ENCODE data around the gene ERVK3-1. TPM values are rescaled to one million over a fixed set of nuclear protein-coding genes. Genes with fewer than 3 reads are reported as not detected.

ERVK3-1 gene
- total RNA-seq, 2 experiments from 2014 or later = 40.6 to 43.0 TPM

DNA sequence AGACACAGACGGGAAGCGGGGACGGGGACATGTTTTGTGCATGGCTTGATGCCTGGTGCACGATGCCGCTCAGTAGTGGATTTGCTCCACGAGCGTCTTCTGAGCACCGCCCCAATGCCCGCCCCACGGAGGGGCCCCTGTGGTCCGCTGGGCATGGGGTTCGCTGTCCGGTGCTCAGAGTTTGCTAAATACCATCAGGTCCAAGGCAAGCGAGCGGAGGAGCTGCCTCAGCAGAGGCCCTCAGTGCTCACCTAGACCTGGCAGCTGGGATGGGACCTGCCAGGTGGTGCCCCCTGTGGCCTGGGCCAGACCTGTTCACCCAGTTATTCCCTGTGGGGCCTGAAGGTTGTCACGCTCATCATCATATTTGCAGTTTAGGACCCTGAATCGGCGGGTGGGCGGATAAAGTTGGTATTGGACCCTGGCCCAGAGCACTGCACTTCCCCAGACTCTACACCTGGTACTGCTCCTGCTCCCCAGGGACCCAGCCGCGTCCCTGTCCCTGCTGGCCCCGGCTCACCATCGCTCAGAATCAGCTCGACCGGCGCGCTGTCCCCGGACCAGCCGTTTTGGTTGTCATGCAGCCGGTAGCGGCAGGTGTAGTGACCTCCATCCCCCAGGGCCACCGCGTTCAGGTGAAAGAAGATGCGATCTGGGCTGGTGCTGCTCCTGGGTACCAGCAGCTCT is 45.8 kb downstream of the ERVK3-1 start:
- TF ChIP-seq CTCF (IDR thresholded peaks at IDR 0.05) = no peak
- ATAC-seq = no peak
- Mint-ChIP-seq H3K27ac (no peak overlapping the region), H3K4me1 (ENCODE audit: low read depth) (peaks cover 26% of the 10 kb centered on the region), H3K27me3 (no peaks in the 10 kb centered on the region), H3K4me3 (no peak overlapping the region), H3K36me3 (ENCODE audit: low read depth) (peaks cover 19% of the 10 kb centered on the region), H3K9me3 (no peaks in the 10 kb centered on the region)
- ChIA-PET POLR2A (interaction anchor here (0.6 to 1.8 kb wide), 3 partner anchors 11 to 519 kb away, joined by 3 to 7 read pairs (median 4); partner anchors contain the start of gene ZNF497), CTCF (no interaction called here)
- intact Hi-C loops (cut with micrococcal nuclease) = no loop called here
- no peak for DNase-seq

DNA sequence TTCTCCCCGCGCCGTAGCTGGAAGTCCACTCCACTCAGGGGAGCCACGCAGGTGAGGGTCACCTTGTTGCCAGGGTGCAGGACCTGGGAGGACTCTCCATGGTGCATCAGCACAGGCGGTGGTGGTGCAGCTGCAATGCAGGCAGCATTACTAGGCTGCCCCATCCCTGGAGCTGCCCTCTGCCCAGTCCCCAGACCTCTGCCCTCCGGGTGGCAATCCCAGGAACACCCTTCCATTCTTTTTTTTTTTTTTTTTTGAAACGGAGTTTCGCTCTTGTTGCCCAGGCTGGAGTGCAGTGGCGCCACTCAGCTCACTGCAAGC is 46.3 kb downstream of the ERVK3-1 start:
- POLR2A ChIA-PET = interaction anchor here (0.9 to 1.8 kb wide), 2 partner anchors 10 to 47 kb away, joined by 3 to 7 read pairs; partner anchors contain the start of gene ZNF497

DNA sequence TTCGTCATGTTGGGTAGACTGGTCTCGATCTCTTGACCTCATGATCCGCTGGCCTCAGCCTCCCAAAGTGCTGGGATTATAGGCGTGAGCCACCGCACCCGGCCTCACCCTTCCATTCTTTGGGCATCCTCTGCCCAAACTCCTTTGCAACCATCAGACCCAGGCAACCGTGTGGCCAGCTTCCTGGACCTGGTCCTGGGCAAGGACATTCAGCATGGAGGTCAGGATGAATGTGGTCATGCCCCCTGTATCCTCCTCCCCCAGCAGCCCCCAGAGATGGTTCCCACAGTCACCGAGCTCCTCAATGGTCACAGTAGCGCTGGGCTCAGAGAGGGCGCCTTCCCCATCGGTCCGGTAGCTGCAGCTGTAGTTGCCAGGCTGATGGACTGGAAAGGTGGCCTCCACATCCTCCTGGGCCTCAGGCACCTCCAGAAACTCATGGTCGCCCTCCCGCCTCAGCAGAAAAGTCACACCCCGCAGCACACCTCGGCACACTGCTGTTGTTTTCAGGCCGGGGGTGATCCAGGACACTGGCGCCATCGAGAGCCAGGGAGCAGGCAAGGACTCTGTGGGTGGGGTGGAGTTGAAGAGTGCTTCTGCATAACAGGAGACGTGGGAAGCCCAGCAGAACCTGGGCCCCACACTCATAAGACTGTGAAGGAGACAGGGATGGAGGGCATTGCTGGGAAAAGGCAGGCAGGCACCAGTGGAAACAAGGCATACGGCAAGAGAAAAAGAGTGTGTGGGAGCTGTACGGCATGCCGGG is 47.0 kb downstream of the ERVK3-1 start:
- ATAC-seq = no peak
- POLR2A ChIA-PET = interaction anchor here (0.9 to 1.8 kb wide), 2 partner anchors 10 to 48 kb away, joined by 3 to 7 read pairs; partner anchors contain the start of gene ZNF497
- Mint-ChIP-seq H3K27ac (no peak overlapping the region), H3K4me1 (ENCODE audit: low read depth) (peaks cover 30% of the 10 kb centered on the region), H3K4me3 (no peak overlapping the region), H3K9me3 (no peaks in the 10 kb centered on the region), H3K27me3 (no peaks in the 10 kb centered on the region), H3K36me3 (ENCODE audit: low read depth) (peaks cover 21% of the 10 kb centered on the region)
- CTCF ChIA-PET = no interaction called here
- no peak for DNase-seq
- TF ChIP-seq CTCF (IDR thresholded peaks at IDR 0.05) = no peak
- intact Hi-C loops (cut with micrococcal nuclease) = no loop called here

More for the DNA sequence above, 46.3 kb downstream of the ERVK3-1 start:
- ATAC-seq (no peak), DNase-seq (no peak)
- Mint-ChIP-seq H3K27me3 (no peaks in the 10 kb centered on the region), H3K36me3 (ENCODE audit: low read depth) (peaks cover 21% of the 10 kb centered on the region), H3K4me1 (ENCODE audit: low read depth) (peaks cover 29% of the 10 kb centered on the region), H3K9me3 (no peaks in the 10 kb centered on the region), H3K27ac (no peak overlapping the region), H3K4me3 (no peak overlapping the region)
- CTCF ChIA-PET = no interaction called here
- TF ChIP-seq CTCF (IDR thresholded peaks at IDR 0.05) = no peak
- intact Hi-C loops (cut with micrococcal nuclease) = no loop called here

- ATAC-seq (no peak), DNase-seq (no peak)
- intact Hi-C loops (cut with micrococcal nuclease) = no loop called here
- Mint-ChIP-seq H3K27ac (no peak within 1 kb of the TSS), H3K4me3 (no peak within 1 kb of the TSS), H3K4me1 (ENCODE audit: low read depth) (peaks cover 36% of the 10 kb centered on the region), H3K27me3 (no peaks in the 10 kb centered on the region), H3K36me3 (ENCODE audit: low read depth) (peaks cover 21% of the 10 kb centered on the region), H3K9me3 (no peaks in the 10 kb centered on the region)
- POLR2A ChIA-PET = interaction anchor here (1.6 to 1.8 kb wide), 2 partner anchors 9 to 10 kb away, joined by 6 to 7 read pairs; partner anchors contain the start of gene ZNF497
- TF ChIP-seq CTCF (IDR thresholded peaks at IDR 0.05) = no peak
- CTCF ChIA-PET = no interaction called here
Measured at GRCh38 chr19:58352760-58353671, 47.8 kb downstream of the ERVK3-1 start, which contains the start of gene A1BG. A1BG (minus strand) TSS chr19:58353492; CDS start chr19:58353437, 55 bp downstream.

Measured in activated CD8-positive, alpha-beta T cell treated with anti-CD3 and anti-CD28 coated beads for 36 hours (primary cell).